Neural crest cell (in vitro differentiated cells): Measurements from ENCODE around the gene KCTD7. TPM values are rescaled to one million over a fixed set of nuclear protein-coding genes. Genes with fewer than 3 reads are reported as not detected.
"Not testable (repeated sequence)": the region's sequence is repeated elsewhere in the genome, so short reads cannot be mapped to it uniquely, and the experiment has no call there.

Experiments
- DNase-seq: peaks from one replicate; pipeline ENCODE4 v3.0.0; 2021; ENCODE audit warnings: low read depth, mixed read lengths, low spot score
- H3K27ac Mint-ChIP-seq: one replicate; pipeline ENCODE4 v1.8.0; 2021; ENCODE audit warnings: mild to moderate bottlenecking, mixed read lengths; ENCODE audit not compliant: unreplicated experiment
- H3K27me3 Mint-ChIP-seq: 2 replicates; pipeline ENCODE4 v1.8.0; 2021; ENCODE audit warnings: low read depth, mild to moderate bottlenecking, mixed read lengths
- H3K36me3 Mint-ChIP-seq: 2 replicates; pipeline ENCODE4 v1.8.0; 2021; ENCODE audit warnings: low read depth, mild to moderate bottlenecking, mixed read lengths
- H3K4me1 Mint-ChIP-seq: 2 replicates; pipeline ENCODE4 v1.8.0; 2021; ENCODE audit warnings: mixed read lengths
- H3K4me3 Mint-ChIP-seq: one replicate; pipeline ENCODE4 v1.8.0; 2021; ENCODE audit warnings: mild to moderate bottlenecking, mixed read lengths
- H3K9me3 Mint-ChIP-seq: 2 replicates; pipeline ENCODE4 v1.8.0; 2021; ENCODE audit warnings: mixed read lengths
- CTCF ChIP-seq: fragments of 200-600 bp; sonication (generic); conservative IDR thresholded peaks from 2 replicates; pipeline ENCODE4 v1.5.0; 2021; ENCODE audit warnings: antibody characterized with exemption, mild to moderate bottlenecking
- total RNA-seq: library from RNA; stranded (reverse); gene quantifications from 2 replicates; pipeline ENCODE4 v1.2.1, GENCODE V29; 2021

Gene KCTD7
- total RNA-seq, 1 donor from 2014 or later: 20.2 TPM

GRCh38 chr7:66604198-66604597, 24.5 kb upstream of the KCTD7 start:
- Mint-ChIP-seq H3K4me1 (no peaks in the 10 kb centered on the region), H3K36me3 (no peaks in the 10 kb centered on the region), H3K27me3 (no peaks in the 10 kb centered on the region), H3K4me3 (no peak overlapping the region), H3K27ac (no peak overlapping the region), H3K9me3 (no peaks in the 10 kb centered on the region)
- no peak for TF ChIP-seq CTCF
- DNase-seq: no peak

GRCh38 chr7:66606540-66607291, 22.0 kb upstream of the KCTD7 start:
- not testable (repeated sequence) for H3K36me3 Mint-ChIP-seq, H3K27me3 Mint-ChIP-seq, H3K4me3 Mint-ChIP-seq, H3K9me3 Mint-ChIP-seq, DNase-seq, H3K4me1 Mint-ChIP-seq
- peak overlapping the region; percentile 27 for H3K27ac Mint-ChIP-seq

GRCh38 chr7:66609176-66609575, 19.5 kb upstream of the KCTD7 start:
- no peak for TF ChIP-seq CTCF
- H3K27ac Mint-ChIP-seq: no peak overlapping the region
- H3K4me1 Mint-ChIP-seq: no peaks in the 10 kb centered on the region
- no peak overlapping the region for H3K4me3 Mint-ChIP-seq
- no peaks in the 10 kb centered on the region for H3K9me3 Mint-ChIP-seq
- DNase-seq: no peak
- H3K27me3 Mint-ChIP-seq: no peaks in the 10 kb centered on the region
- H3K36me3 Mint-ChIP-seq: no peaks in the 10 kb centered on the region

GRCh38 chr7:66614596-66614995, 14.1 kb upstream of the KCTD7 start:
- not testable (repeated sequence) for H3K27ac Mint-ChIP-seq, H3K36me3 Mint-ChIP-seq, H3K4me1 Mint-ChIP-seq, H3K4me3 Mint-ChIP-seq, H3K27me3 Mint-ChIP-seq, DNase-seq, H3K9me3 Mint-ChIP-seq

- Mint-ChIP-seq H3K36me3 (no peaks in the 10 kb centered on the region), H3K27me3 (no peaks in the 10 kb centered on the region), H3K4me1 (no peaks in the 10 kb centered on the region), H3K4me3 (no peak overlapping the region), H3K27ac (no peak overlapping the region), H3K9me3 (no peaks in the 10 kb centered on the region)
- TF ChIP-seq CTCF: no peak
- no peak for DNase-seq
Observed at GRCh38 chr7:66615699-66616098, 13.0 kb upstream of the KCTD7 start.

- no peak for DNase-seq
- Mint-ChIP-seq H3K9me3 (no peaks in the 10 kb centered on the region), H3K36me3 (no peaks in the 10 kb centered on the region), H3K27me3 (no peaks in the 10 kb centered on the region), H3K27ac (no peak overlapping the region), H3K4me3 (no peak overlapping the region), H3K4me1 (no peaks in the 10 kb centered on the region)
- no peak for TF ChIP-seq CTCF
Observed at GRCh38 chr7:66617295-66617694, 11.4 kb upstream of the KCTD7 start.

- H3K27me3 Mint-ChIP-seq, H3K36me3 Mint-ChIP-seq, H3K27ac Mint-ChIP-seq, H3K4me3 Mint-ChIP-seq, H3K4me1 Mint-ChIP-seq, DNase-seq, H3K9me3 Mint-ChIP-seq: not testable (repeated sequence)
Observed at GRCh38 chr7:66619341-66619948, 9.2 kb upstream of the KCTD7 start.
